ENCODE results near the gene PKDCC.

GRCh38 chr2:42040643-42041278 is 7.1 kb upstream of the PKDCC start:
- no peak for TF ChIP-seq POLR2A (IDR thresholded peaks at IDR 0.05)
- TF ChIP-seq, protein P1, sequence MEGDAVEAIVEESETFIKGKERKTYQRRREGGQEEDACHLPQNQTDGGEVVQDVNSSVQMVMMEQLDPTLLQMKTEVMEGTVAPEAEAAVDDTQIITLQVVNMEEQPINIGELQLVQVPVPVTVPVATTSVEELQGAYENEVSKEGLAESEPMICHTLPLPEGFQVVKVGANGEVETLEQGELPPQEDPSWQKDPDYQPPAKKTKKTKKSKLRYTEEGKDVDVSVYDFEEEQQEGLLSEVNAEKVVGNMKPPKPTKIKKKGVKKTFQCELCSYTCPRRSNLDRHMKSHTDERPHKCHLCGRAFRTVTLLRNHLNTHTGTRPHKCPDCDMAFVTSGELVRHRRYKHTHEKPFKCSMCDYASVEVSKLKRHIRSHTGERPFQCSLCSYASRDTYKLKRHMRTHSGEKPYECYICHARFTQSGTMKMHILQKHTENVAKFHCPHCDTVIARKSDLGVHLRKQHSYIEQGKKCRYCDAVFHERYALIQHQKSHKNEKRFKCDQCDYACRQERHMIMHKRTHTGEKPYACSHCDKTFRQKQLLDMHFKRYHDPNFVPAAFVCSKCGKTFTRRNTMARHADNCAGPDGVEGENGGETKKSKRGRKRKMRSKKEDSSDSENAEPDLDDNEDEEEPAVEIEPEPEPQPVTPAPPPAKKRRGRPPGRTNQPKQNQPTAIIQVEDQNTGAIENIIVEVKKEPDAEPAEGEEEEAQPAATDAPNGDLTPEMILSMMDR (IDR thresholded peaks at IDR 0.05 in 8 of 11, conservative IDR thresholded peaks at IDR 0.05 in 3 of 11), result no peak
